Superior temporal gyrus (tissue), 1 donor: ENCODE measurements around the gene CPSF4.
A peak's percentile ranks its signal among the peaks of the same experiment; 100 is the strongest.

Experiments used
- DNase-seq: peaks from one replicate; pipeline ENCODE4 v3.0.0-alpha.2; 2016; ENCODE audit errors: extremely low spot score

Gene CPSF4

GRCh38 chr7:99438573-99439480 lies at the start of gene CPSF4, which contains the start of gene PTCD1:
CPSF4 (plus strand) TSS chr7:99438943; CDS start chr7:99439083, 140 bp downstream.
PTCD1 (minus strand) TSS chr7:99438798; CDS start chr7:99435242, 3,556 bp downstream.
- DNase-seq = peak; percentile 95

DNA sequence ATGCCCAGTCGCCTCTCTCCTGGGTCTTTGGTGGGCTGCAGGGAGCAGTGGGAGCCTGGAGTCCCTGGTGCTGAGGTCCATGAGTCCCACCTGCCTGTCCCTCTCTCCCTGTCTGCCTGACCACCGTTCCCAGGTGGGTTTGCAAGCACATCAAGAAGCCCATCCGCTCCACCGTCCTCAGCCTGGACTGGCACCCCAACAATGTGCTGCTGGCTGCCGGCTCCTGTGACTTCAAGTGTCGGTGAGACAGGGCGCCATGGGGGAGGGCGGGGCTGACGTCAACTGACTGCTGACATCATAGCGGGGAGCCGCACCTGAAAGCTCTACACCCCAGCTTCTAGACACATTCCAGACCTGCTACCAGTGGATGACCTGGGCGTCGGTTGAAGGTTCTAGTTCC lies 49.0 kb upstream of the CPSF4 start:
- DNase-seq = no peak

DNA sequence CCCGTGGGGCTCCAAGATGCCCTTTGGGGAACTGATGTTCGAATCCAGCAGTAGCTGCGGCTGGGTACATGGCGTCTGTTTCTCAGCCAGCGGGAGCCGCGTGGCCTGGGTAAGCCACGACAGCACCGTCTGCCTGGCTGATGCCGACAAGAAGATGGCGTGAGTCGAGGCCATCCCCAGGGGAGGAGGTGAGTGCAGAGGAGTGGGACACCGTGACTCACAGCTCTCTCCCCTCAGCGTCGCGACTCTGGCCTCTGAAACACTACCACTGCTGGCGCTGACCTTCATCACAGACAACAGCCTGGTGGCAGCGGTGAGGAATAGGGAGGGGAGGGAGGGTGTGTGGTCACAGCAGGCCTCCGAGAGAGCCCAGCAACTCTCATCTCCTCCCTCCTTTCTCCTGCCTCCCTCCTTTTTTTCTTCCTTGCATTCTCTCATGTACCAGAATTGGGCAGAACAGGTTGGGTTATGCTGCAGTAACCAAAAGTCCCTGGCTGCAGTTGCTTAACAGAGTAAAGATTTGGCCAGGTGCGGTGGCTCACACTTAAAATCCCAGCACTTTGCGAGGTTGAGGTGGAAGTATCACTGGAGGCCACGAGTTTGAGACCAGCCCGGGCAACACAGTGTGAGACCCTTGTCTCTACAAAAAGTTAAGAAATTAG lies 47.7 kb upstream of the CPSF4 start:
- no peak for DNase-seq

DNA sequence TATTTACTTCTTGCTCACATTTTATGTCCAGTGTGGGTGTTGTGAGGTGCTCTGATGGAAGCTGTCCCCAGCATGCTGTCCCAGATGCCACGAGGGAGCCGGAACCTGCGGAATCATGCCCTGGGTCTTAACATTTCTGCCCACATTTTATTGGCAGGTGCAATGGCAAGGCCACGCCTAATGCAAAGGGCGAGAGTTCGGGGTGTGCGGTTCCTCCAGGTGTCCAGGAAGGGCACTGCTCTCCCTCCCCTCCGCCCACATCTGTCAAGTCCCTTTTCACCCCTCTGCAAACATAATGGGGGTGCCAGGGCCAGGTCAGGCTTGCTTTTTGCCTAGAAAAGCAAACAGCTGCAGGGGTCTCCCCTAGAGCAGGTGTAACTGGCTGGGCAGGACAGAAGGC lies 46.7 kb upstream of the CPSF4 start:
- no peak for DNase-seq

- peak; percentile 38 for DNase-seq
Observed at GRCh38 chr7:99392659-99393354, 45.9 kb upstream of the CPSF4 start.

DNA sequence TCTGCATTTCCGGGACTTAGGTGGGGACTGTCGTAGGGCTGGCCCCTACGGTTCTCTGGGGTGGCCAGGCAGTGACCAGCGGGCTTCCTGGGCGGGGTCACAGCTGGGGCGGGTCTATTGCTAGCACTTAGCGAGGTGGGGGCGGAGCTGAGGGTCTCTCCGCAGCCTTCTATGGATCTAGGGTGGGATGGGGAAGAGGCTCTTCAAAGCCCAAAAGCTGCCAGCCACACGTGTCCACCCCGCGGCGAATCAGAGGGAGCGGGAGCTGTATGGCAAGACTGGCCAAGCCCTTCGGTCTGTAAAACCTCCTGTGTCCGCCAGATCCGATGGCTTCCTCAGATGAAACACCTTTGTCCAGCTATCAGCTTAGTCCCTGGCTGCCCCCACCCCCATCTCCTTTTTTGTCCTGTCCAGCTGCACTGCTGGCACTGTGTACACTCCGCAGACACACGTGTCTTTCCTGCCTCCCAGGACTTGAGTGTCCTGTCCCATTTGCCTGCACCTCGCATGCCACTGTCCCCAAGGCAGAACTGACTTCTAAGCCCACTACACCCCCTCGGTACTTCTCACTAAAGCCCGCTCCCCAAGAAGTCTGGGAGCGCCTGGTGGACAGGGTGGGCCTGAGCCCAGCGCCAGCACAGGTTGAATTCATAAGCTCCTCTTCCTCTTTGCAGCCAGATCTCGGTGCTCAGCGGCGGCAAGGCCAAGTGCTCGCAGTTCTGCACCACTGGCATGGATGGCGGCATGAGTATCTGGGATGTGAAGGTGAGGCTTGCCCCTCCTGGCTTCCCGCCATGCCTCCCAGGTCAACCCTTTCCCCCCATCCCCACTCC lies 45.2 kb upstream of the CPSF4 start:
- no peak for DNase-seq

DNA sequence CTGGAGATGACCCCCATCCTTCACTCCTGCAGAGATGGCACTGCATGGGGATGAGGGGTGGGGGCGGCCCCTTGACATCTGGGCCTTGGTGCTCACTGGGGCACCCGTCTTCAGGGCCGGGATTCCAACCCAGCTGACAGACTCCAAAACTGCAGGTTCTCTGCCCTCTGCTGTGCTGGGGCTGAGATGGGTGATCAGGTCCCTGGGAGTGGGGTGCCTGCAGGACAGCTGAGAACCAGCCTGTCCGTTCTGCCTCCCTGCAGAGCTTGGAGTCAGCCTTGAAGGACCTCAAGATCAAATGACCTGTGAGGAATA lies 44.6 kb upstream of the CPSF4 start:
- DNase-seq = no peak

DNA sequence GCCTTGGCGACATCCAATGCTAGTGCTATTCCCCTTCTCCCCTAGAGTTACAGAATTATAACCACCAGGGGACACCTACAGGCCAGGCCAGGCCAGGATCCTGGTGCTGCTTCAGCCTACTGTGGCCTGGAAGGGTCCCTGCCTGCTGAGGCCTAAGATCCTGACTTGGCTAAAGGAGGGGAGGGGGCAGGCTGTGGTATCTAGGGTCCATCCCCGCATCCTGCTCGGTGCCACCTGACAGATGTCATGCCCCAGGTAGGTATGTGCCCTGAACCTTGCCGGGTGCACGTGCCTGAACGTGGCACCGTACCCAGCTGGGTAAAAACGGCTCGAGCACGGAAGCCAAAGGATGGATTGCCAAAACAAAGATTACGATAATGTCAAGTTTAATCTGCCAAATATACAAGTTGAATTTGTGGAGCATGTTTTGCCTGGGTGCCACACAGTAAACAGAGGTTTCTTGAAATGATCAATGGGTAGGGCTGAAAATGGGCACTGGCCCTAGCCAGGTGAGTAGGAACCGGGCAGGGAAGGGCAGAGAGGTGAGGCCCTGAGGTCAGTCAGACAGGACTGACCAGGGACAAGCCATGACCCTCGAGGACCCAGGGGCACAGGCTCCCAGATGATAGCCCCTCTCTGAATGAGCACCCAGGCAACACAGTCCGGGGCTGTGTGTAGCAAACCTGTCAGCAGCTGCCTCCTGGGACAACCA lies 43.0 kb upstream of the CPSF4 start:
- DNase-seq = no peak

DNA sequence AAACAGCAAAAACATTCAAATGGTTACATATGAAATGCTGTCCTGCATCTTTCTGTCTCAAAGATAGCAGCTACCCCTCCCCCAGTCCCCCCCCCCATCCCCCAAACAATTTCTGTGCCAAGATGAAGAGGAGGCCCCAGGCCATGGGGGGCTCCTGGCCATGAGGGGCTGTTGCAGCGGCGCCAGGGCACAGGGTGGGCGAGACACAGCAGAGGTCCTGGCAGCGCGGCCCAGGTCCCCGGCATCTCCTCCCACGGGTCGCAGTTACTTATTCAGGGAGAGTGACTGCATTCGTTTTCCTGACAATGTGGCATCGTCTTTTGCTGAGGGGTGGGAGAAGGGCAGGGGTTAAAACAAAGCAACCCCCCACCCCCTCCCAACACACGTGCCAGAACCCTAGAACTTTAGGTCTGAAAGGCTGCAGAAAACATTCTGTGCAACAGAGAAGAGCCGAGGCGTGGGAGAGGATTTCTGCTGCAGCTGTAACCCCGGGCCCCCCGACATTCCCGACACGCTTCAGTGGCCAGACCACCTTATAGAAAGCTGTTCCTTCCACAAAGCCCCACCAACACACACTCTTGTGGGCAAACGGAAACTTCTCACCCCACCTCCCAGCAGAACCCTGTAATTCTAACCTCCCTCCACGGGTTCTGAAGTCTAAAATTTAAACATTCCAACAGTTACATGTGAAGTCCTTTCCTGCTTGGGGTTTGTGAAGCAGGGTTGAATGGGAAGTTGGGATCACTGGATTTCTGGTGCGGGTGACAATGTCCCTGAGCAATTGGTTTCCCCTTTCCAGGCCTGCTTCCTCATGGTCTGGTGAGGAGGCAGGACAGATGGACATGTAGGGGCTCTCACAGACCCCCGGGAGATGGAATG lies 42.1 kb upstream of the CPSF4 start:
- DNase-seq = no peak

DNA sequence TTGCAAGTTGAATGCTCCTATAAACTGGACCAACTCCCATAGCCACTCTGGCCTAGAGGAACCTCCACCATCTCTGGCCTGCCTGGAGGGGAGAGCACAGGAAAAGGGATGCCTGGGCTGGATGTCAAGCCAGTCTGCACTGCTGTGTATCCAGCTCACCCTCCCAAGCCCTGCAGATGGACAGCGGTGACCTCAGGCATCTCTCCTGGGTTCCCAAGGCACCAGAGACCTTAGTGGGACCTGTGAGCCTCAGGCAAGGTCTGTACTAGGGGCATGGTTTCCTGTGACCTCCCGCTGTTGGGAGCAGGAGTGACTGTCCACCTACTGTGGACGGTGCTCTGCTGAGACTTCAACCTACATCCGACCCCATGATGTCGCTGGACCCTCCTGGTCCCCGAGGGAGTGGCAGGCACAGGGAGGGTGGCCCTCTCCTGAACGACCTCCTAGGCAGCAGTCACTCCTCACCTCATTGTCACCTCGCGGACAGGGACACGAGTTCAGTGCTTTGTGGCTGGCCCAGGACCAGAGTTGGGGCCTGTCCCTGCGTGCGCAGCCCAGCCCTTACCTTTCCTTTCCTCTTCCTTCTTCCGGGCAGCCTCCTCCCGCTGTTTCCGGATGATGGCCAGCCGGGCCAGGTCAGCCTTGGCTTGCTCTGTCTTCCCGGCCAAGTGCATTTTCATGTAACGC lies 41.3 kb upstream of the CPSF4 start:
- DNase-seq = no peak

DNA sequence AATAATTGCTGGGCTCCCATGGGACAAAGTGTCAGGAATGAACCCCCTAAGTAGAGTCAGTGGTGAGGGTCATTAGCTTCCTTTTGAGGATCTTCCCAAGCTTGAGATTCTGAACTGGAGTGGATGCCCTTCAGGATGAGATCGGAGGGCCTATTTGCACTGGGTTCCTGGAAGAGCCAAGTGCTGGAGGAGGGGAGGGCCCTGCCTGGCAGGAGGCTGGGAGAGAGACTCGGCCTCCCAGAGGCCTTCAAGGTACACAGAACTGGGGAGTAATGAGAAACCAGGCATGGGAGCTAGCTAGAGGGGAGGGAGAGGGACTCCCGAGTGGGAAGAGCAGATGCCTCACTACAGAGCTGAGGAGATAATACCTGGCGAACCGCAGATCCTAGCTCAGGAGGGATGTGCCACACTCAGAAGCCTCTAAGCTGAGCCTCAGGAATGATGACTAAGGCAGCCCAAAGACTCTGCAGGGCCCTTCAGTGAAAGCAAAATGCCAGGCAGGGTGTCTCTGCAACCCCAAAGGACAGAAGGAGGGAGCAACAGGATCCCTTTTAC lies 39.8 kb upstream of the CPSF4 start:
- DNase-seq = no peak

GRCh38 chr7:99399597-99399996 lies 39.1 kb upstream of the CPSF4 start:
- no peak for DNase-seq

DNA sequence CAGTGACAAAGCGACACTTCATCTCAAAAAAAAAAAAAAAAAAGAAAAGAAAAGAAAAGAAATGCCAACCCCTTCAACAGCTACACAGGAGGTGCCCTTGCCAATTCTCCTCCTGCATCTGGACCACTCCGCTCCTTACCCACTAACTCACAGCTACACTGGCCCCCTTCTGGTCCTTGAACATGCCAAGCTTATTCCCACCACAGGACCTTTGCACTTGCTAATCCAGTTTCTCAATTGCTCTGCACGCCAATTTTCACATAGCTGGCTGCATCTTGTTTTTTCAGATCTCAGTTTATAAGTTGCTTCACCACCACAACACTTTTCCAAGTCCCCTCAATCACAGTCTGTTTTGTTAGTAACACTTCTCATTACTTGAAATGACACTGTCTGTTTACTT lies 35.9 kb upstream of the CPSF4 start:
- no peak for DNase-seq

GRCh38 chr7:99403764-99404163 lies 35.0 kb upstream of the CPSF4 start:
- no peak for DNase-seq

DNA sequence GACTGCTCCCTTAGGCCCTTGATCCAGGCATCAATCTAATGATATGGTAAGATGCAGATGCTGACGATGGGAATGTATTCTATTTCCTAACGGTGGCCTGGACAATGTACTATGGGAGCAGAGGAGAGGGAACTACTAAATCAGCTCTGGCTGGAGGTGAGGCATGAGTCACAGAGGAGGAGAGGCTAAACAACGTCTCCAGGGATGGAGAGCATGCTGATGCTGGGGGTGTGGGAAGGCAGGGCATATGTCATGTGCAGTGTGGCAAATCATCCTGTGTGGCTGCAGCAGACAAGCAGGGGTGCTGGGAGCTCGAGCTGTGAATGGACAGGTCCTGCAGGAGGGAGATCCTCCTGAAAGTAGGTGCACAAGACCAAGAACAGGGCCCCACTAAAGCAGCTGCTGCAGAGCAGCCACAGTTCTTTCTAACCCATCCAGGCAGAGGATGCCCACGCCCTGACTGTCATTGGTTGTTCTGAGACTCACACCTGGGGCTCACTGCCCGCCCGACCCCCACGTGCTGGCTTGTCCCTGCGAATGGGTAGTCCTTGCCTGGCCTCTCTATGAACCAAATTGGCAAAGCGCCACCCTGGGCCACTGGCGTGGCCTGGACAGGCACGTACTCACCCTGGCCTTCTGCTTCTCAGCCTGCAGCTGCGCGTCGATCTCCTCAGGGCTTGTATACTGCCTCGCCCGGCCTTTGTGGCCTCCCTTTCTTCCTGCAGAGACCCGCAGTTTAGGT lies 34.3 kb upstream of the CPSF4 start:
- no peak for DNase-seq

- no peak for DNase-seq
Observed at GRCh38 chr7:99404977-99405320, 33.8 kb upstream of the CPSF4 start.

DNA sequence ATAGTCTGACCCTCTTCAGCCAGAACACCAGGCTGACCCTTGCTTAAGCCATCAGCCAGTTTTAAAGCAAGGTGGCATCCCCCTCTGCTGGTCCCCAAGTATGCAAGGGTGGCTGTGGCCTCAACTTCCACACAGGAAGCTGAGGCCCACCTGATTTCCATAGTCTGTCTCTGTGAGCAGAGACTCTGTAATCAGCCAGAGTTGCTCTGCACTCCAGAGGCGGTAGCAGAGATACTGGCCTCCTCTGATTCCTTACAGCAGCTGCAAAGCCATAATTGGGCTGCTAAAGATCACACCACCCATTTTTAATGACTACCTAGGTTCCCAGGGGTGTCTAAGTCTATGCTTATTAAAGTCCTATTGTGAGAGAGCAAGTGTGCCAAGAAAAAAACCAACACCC lies 32.2 kb upstream of the CPSF4 start:
- no peak for DNase-seq

DNA sequence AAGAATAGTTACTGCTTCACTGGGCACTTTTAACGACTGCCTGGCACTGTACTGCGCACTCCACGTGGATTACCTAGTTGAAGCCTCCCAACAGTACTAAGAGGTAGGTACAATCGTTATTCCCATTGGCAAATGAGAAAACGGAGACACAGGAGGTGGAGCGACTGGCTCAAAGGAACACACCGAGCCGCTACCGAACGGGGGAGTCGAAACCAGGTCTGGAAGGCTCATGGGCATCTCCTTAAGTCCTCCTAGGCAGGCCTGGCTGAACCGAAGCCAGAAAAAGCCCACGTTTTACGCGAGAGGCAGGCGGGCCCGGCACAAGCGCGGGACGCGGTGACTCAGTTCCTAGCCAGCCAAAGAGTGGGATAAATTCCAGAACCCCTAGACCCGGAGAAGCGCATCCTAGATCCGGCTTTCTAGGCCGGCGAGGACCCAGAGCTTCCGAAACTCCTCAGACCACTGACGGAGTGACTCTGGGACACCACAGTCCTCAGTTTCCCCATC lies 30.8 kb upstream of the CPSF4 start:
- peak; percentile 44 for DNase-seq
